SK-N-SH treated with all-trans-retinoic acid at 6 μM for 48 hours (cell line): Measurements from ENCODE around the gene TSR1.

ENCODE experiments used
- ATAC-seq: fragments of 200-7000 bp; cut with Tn5 transposase; 3 replicates; pipeline ENCODE4 v1.9.1; 2020; ENCODE audit warnings: mild to moderate bottlenecking, moderate library complexity
- ARNTL ChIP-seq: fragments of 450-650 bp; formaldehyde crosslinking; IDR thresholded peaks from 2 replicates; pipeline ENCODE4 v1.5.0; 2020; ENCODE audit warnings: low read depth, mild to moderate bottlenecking, moderate library complexity, borderline replicate concordance
- BACH2 ChIP-seq: fragments of 250-450 bp; sonication (Bioruptor Pico); IDR thresholded peaks from 2 replicates; pipeline ENCODE4 v1.9.0; 2021; ENCODE audit warnings: mild to moderate bottlenecking, borderline replicate concordance
- CSDC2 ChIP-seq: fragments of 250-450 bp; sonication (Bioruptor Pico); IDR thresholded peaks from 2 replicates; pipeline ENCODE4 v1.5.0; 2020; ENCODE audit warnings: mild to moderate bottlenecking, moderate library complexity
- GLIS3 ChIP-seq: fragments of 250-450 bp; sonication (Bioruptor Pico); IDR thresholded peaks from 2 replicates; pipeline ENCODE4 v1.5.0; 2020; ENCODE audit warnings: mild to moderate bottlenecking, moderate library complexity
- ISL1 ChIP-seq: fragments of 250-450 bp; sonication (Bioruptor Pico); IDR thresholded peaks from 2 replicates; pipeline ENCODE4 v2.1.2; 2022; ENCODE audit warnings: mild to moderate bottlenecking, moderate library complexity
- OSR1 ChIP-seq: fragments of 250-450 bp; sonication (Bioruptor Pico); IDR thresholded peaks from 2 replicates; pipeline ENCODE4 v1.8.0; 2022; ENCODE audit warnings: moderate library complexity, mild to moderate bottlenecking, inconsistent platforms
- PPARA ChIP-seq: fragments of 250-450 bp; sonication (Bioruptor Pico); IDR thresholded peaks from 2 replicates; pipeline ENCODE4 v1.5.0; 2020; ENCODE audit warnings: mild to moderate bottlenecking, borderline replicate concordance
- RARB ChIP-seq: fragments of 250-450 bp; sonication (Bioruptor Pico); IDR thresholded peaks from 2 replicates; pipeline ENCODE4 v1.8.0; 2021; ENCODE audit warnings: mild to moderate bottlenecking, moderate library complexity
- TCF4 ChIP-seq: fragments of 250-450 bp; sonication (Bioruptor Pico); IDR thresholded peaks from 2 replicates; pipeline ENCODE4 v1.8.0; 2021; ENCODE audit warnings: mild to moderate bottlenecking, moderate library complexity, borderline replicate concordance
- ZC3H10 ChIP-seq: fragments of 250-450 bp; sonication (Bioruptor Pico); IDR thresholded peaks from 2 replicates; pipeline ENCODE4 v1.5.1; 2021; ENCODE audit warnings: mild to moderate bottlenecking, moderate library complexity
- ZFP3 ChIP-seq: fragments of 250-450 bp; sonication (Bioruptor Pico); IDR thresholded peaks from 2 replicates; pipeline ENCODE4 v1.5.0; 2020; ENCODE audit warnings: mild to moderate bottlenecking, moderate library complexity
- ZFP30 ChIP-seq: fragments of 450-650 bp; formaldehyde crosslinking; IDR thresholded peaks from 2 replicates; pipeline ENCODE4 v1.5.0; 2022; ENCODE audit warnings: mild to moderate bottlenecking, moderate library complexity
- ZNF565 ChIP-seq: fragments of 450-650 bp; formaldehyde crosslinking; conservative IDR thresholded peaks from 2 replicates; pipeline ENCODE4 v1.5.0; 2020; ENCODE audit warnings: low read depth, mild to moderate bottlenecking, moderate library complexity
- ZNF70 ChIP-seq: fragments of 450-650 bp; formaldehyde crosslinking; IDR thresholded peaks from 2 replicates; pipeline ENCODE4 v1.5.0; 2020; ENCODE audit warnings: mild to moderate bottlenecking, moderate library complexity
- ZNF8 ChIP-seq: fragments of 450-650 bp; formaldehyde crosslinking; IDR thresholded peaks from 2 replicates; pipeline ENCODE4 v1.5.0; 2020; ENCODE audit warnings: mild to moderate bottlenecking, moderate library complexity
- TF ChIP-seq, protein P1 (sequence below): fragments of 250-450 bp; sonication (Bioruptor Pico); IDR thresholded peaks from 2 replicates; pipeline ENCODE4 v1.8.0; 2021; ENCODE audit warnings: low read depth, mild to moderate bottlenecking, moderate library complexity, borderline replicate concordance
- TF ChIP-seq, protein P2 (sequence below): fragments of 250-450 bp; sonication (Bioruptor Pico); IDR thresholded peaks from 2 replicates; pipeline ENCODE4 v1.5.0; 2020; ENCODE audit warnings: mild to moderate bottlenecking, moderate library complexity
- TF ChIP-seq, protein P3 (sequence below): fragments of 250-450 bp; sonication (Bioruptor Pico); IDR thresholded peaks from 2 replicates; pipeline ENCODE4 v1.5.1; 2021; ENCODE audit warnings: mild to moderate bottlenecking, moderate library complexity
- TF ChIP-seq, protein P4 (sequence below): fragments of 250-450 bp; sonication (Bioruptor Pico); IDR thresholded peaks from 2 replicates; pipeline ENCODE4 v1.8.0; 2020; ENCODE audit warnings: mild to moderate bottlenecking, moderate library complexity, borderline replicate concordance
- TF ChIP-seq, protein P5 (sequence below): fragments of 250-450 bp; sonication (Bioruptor Pico); IDR thresholded peaks from 2 replicates; pipeline ENCODE4 v1.5.1; 2020; ENCODE audit warnings: low read depth, mild to moderate bottlenecking, moderate library complexity

The TSR1 gene

DNA sequence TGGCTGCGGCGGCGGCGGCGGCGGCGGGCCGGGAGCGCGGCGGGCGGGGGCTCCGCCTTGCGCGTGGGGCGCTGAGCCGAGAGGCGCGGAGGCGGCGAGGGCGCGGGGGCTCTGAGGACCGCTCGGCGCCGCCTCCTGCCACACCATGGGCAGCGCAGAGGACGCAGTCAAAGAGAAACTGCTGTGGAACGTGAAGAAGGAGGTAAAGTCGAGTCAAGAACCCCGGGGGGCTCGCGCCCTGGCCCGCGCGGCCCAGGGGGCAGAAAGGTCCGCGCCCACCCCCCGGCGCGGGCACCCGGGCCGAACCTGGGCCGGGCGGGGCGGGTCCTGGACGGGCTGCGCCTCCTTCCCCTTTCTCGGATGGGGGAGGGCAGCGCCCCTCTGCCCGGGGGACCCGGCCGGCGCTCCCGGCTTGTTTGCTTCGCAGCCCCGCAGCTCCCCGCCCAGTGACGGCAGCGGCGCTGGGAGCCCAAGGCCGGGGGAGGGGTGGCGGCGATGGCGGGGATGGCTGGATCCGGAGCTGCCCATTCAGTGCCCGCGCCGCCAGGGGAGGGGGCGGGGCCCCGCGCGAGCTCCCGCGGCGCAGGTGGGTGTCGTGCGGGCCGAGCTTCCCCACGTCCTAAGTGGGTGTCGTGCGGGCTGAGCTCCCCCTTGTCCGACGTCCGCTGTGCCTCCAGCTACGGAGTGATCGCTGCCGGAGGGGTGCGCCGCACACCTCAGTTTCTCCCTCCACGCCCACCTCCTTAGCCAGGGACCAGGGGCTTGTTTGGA, 1.5 kb upstream of the TSR1 start:
- ATAC-seq = peak; percentile 57
- TF ChIP-seq, protein P1, sequence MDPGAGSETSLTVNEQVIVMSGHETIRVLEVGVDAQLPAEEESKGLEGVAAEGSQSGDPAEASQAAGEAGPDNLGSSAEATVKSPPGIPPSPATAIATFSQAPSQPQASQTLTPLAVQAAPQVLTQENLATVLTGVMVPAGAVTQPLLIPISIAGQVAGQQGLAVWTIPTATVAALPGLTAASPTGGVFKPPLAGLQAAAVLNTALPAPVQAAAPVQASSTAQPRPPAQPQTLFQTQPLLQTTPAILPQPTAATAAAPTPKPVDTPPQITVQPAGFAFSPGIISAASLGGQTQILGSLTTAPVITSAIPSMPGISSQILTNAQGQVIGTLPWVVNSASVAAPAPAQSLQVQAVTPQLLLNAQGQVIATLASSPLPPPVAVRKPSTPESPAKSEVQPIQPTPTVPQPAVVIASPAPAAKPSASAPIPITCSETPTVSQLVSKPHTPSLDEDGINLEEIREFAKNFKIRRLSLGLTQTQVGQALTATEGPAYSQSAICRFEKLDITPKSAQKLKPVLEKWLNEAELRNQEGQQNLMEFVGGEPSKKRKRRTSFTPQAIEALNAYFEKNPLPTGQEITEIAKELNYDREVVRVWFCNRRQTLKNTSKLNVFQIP (CRISPR knock-in tag) = no peak
- TF ChIP-seq OSR1 = no peak
- TF ChIP-seq, protein P2, sequence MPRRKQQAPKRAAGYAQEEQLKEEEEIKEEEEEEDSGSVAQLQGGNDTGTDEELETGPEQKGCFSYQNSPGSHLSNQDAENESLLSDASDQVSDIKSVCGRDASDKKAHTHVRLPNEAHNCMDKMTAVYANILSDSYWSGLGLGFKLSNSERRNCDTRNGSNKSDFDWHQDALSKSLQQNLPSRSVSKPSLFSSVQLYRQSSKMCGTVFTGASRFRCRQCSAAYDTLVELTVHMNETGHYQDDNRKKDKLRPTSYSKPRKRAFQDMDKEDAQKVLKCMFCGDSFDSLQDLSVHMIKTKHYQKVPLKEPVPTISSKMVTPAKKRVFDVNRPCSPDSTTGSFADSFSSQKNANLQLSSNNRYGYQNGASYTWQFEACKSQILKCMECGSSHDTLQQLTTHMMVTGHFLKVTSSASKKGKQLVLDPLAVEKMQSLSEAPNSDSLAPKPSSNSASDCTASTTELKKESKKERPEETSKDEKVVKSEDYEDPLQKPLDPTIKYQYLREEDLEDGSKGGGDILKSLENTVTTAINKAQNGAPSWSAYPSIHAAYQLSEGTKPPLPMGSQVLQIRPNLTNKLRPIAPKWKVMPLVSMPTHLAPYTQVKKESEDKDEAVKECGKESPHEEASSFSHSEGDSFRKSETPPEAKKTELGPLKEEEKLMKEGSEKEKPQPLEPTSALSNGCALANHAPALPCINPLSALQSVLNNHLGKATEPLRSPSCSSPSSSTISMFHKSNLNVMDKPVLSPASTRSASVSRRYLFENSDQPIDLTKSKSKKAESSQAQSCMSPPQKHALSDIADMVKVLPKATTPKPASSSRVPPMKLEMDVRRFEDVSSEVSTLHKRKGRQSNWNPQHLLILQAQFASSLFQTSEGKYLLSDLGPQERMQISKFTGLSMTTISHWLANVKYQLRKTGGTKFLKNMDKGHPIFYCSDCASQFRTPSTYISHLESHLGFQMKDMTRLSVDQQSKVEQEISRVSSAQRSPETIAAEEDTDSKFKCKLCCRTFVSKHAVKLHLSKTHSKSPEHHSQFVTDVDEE (CRISPR knock-in tag) = no peak
- TF ChIP-seq ZFP30 = no peak
- TF ChIP-seq, protein P3, sequence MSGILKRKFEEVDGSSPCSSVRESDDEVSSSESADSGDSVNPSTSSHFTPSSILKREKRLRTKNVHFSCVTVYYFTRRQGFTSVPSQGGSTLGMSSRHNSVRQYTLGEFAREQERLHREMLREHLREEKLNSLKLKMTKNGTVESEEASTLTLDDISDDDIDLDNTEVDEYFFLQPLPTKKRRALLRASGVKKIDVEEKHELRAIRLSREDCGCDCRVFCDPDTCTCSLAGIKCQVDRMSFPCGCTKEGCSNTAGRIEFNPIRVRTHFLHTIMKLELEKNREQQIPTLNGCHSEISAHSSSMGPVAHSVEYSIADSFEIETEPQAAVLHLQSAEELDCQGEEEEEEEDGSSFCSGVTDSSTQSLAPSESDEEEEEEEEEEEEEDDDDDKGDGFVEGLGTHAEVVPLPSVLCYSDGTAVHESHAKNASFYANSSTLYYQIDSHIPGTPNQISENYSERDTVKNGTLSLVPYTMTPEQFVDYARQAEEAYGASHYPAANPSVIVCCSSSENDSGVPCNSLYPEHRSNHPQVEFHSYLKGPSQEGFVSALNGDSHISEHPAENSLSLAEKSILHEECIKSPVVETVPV = no peak
- no peak for TF ChIP-seq ZNF8
- no peak for TF ChIP-seq ZNF565 (CRISPR knock-in tag)
- TF ChIP-seq, protein P4, sequence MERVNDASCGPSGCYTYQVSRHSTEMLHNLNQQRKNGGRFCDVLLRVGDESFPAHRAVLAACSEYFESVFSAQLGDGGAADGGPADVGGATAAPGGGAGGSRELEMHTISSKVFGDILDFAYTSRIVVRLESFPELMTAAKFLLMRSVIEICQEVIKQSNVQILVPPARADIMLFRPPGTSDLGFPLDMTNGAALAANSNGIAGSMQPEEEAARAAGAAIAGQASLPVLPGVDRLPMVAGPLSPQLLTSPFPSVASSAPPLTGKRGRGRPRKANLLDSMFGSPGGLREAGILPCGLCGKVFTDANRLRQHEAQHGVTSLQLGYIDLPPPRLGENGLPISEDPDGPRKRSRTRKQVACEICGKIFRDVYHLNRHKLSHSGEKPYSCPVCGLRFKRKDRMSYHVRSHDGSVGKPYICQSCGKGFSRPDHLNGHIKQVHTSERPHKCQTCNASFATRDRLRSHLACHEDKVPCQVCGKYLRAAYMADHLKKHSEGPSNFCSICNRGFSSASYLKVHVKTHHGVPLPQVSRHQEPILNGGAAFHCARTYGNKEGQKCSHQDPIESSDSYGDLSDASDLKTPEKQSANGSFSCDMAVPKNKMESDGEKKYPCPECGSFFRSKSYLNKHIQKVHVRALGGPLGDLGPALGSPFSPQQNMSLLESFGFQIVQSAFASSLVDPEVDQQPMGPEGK = no peak
- TF ChIP-seq ZNF70 (CRISPR knock-in tag) = no peak

DNA sequence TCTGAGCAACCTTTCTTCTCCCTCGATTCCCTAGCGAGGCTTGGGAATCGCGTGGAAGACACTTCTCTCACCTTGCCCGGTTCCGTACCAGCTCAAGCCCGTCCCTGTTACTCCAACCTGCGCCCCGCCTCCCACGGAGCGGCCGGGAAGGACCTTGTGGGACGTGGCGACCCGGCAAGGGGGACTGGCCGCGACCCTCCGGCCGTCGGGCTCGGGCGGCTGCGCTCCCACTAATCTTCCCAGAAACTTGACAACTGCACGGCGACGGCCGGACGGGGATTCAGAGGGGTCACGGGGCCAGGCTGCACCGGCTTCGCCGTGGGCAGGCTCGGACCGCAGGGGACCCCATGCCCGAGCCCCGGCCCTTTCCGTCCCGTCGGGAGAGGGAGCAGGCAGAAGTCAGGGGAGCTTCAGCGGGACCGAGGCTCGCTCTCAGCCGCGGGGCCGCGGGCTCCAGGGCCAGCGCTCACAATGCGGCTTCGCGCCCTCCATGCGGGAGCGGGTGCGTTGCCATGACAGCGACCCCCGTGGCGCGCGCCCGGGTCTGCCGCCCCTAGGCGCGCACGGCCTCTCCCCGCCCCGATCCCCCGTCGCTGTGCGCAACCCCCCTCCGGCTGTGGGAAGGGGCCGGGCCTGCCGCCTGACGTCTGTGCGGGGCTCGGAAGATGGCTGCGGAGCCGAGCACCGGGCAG, 741 bp upstream of the TSR1 start, which contains the start of gene SGSM2:
Gene SGSM2, plus strand, starts transcription at position 650 of the 692 bp plus-strand sequence. CDS start 188 bp downstream, outside the sequence.
- ATAC-seq = peak; percentile 74
- TF ChIP-seq, protein P5, sequence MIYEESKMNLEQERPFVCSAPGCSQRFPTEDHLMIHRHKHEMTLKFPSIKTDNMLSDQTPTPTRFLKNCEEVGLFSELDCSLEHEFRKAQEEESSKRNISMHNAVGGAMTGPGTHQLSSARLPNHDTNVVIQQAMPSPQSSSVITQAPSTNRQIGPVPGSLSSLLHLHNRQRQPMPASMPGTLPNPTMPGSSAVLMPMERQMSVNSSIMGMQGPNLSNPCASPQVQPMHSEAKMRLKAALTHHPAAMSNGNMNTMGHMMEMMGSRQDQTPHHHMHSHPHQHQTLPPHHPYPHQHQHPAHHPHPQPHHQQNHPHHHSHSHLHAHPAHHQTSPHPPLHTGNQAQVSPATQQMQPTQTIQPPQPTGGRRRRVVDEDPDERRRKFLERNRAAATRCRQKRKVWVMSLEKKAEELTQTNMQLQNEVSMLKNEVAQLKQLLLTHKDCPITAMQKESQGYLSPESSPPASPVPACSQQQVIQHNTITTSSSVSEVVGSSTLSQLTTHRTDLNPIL (CRISPR knock-in tag) = no peak
- TF ChIP-seq TCF4 (CRISPR knock-in tag) (no peak), ISL1 (no peak), ZNF70 (CRISPR knock-in tag) (no peak), CSDC2 (CRISPR knock-in tag) (no peak), PPARA (CRISPR knock-in tag) (no peak), BACH2 (CRISPR knock-in tag) (no peak), ARNTL (CRISPR knock-in tag) (no peak), RARB (CRISPR knock-in tag) (no peak), ZFP3 (CRISPR knock-in tag) (no peak), ZC3H10 (no peak), ZFP30 (no peak), GLIS3 (no peak), OSR1 (no peak)
- TF ChIP-seq, protein P2 (CRISPR knock-in tag) = no peak
- TF ChIP-seq, protein P1 (CRISPR knock-in tag) = no peak
